BLaER1 (cell line): ENCODE measurements around the gene CORO1C.

ENCODE experiments used
- H3K27ac ChIP-seq: shearing (Covaris generic); formaldehyde crosslinking; 2 replicates; pipeline ENCODE4 v1.8.1; 2022
- H3K27me3 ChIP-seq: shearing (Covaris generic); formaldehyde crosslinking; 2 replicates; pipeline ENCODE4 v1.8.1; 2022
- H3K36me3 ChIP-seq: shearing (Covaris generic); formaldehyde crosslinking; 2 replicates; pipeline ENCODE4 v1.8.1; 2022
- H3K4me1 ChIP-seq: shearing (Covaris generic); formaldehyde crosslinking; 2 replicates; pipeline ENCODE4 v1.8.1; 2022
- H3K4me2 ChIP-seq: shearing (Covaris generic); formaldehyde crosslinking; 2 replicates; pipeline ENCODE4 v1.8.1; 2022
- H3K4me3 ChIP-seq: shearing (Covaris generic); formaldehyde crosslinking; 2 replicates; pipeline ENCODE4 v1.8.1; 2022
- H3K9ac ChIP-seq: shearing (Covaris generic); formaldehyde crosslinking; 2 replicates; pipeline ENCODE4 v1.8.1; 2022
- H3K9me3 ChIP-seq: shearing (Covaris generic); formaldehyde crosslinking; 2 replicates; pipeline ENCODE4 v1.8.1; 2022
- H4K20me1 ChIP-seq: shearing (Covaris generic); formaldehyde crosslinking; 2 replicates; pipeline ENCODE4 v1.8.1; 2022
- Cebpa-rat ChIP-seq: shearing (Covaris generic); IDR thresholded peaks from 2 replicates; pipeline ENCODE4 v1.8.1; 2022

The CORO1C gene

GRCh38 chr12:108653922-108654321 is 77.4 kb downstream of the CORO1C start:
- Histone ChIP-seq H3K36me3 (peaks cover 85% of the 10 kb centered on the region), H3K4me2 (no peak overlapping the region), H3K9ac (no peak overlapping the region), H4K20me1 (no peaks in the 10 kb centered on the region), H3K27me3 (no peaks in the 10 kb centered on the region), H3K9me3 (no peaks in the 10 kb centered on the region; the same call in 1 of the 2 replicates), H3K4me3 (no peak overlapping the region), H3K4me1 (peaks cover 7% of the 10 kb centered on the region; the same call in 1 of the 2 replicates), H3K27ac (no peak overlapping the region)
- no peak for TF ChIP-seq Cebpa-rat

DNA sequence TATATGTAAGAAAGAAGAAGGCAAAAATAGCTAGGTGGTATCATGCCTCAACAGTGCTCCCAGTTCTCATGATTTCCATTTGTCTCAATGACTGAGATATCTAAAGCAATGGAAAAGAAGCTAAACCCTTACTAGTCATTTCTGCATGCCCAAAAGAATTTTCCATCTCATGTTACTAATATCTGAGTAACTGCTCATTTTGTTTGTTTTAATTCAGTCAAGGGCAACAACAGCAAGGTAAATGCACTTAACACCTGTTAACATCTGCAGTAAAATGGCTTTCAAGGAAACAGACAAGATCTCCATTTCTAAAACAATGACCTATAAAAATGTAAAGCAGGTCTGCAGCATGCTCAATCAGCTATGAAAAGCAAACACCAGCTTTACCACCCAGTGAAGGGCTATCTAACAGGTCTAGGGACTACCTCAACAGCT is 78.2 kb downstream of the CORO1C start:
- no peak overlapping the region for H3K4me2 ChIP-seq
- no peaks in the 10 kb centered on the region for H4K20me1 ChIP-seq
- TF ChIP-seq Cebpa-rat = no peak
- H3K4me3 ChIP-seq = no peak overlapping the region
- H3K9me3 ChIP-seq = no peaks in the 10 kb centered on the region; the same call in 1 of the 2 replicates
- peaks cover 85% of the 10 kb centered on the region for H3K36me3 ChIP-seq
- peaks cover 13% of the 10 kb centered on the region for H3K4me1 ChIP-seq
- no peak overlapping the region for H3K27ac ChIP-seq
- no peaks in the 10 kb centered on the region for H3K27me3 ChIP-seq
- H3K9ac ChIP-seq = no peak overlapping the region

DNA sequence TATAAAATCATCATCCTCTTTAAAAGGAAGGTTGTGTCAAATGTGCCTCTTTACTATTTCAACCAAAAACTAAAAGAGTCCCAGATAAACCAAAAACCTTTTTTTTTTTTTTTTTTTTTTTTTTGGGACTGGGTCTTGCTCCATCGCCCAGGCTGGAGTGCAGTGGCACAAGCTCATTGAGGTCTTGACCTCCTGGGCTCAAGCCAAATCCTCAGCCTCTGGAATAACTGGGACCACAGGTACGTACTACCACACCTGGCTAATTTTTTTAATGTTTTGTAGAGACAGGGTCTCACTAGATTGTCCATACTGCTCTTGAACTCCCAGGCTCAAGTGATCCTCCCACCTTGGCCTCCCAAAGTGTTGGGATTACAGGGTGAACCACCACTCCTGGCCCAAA is 81.2 kb downstream of the CORO1C start:
- no peak overlapping the region for H3K4me3 ChIP-seq
- H3K9me3 ChIP-seq = no peaks in the 10 kb centered on the region
- H3K36me3 ChIP-seq = peaks cover 65% of the 10 kb centered on the region
- peaks cover 36% of the 10 kb centered on the region for H3K4me1 ChIP-seq
- no peak overlapping the region for H3K27ac ChIP-seq
- no peak overlapping the region for H3K9ac ChIP-seq
- no peaks in the 10 kb centered on the region for H3K27me3 ChIP-seq
- no peak for TF ChIP-seq Cebpa-rat
- H4K20me1 ChIP-seq = no peaks in the 10 kb centered on the region
- H3K4me2 ChIP-seq = no peak overlapping the region

GRCh38 chr12:108649669-108650068 is 81.6 kb downstream of the CORO1C start:
- H3K9me3 ChIP-seq = no peaks in the 10 kb centered on the region
- TF ChIP-seq Cebpa-rat = no peak
- peaks cover 66% of the 10 kb centered on the region for H3K36me3 ChIP-seq
- no peak overlapping the region for H3K4me3 ChIP-seq
- no peak overlapping the region for H3K9ac ChIP-seq
- H4K20me1 ChIP-seq = no peaks in the 10 kb centered on the region
- H3K27ac ChIP-seq = no peak overlapping the region
- no peak overlapping the region for H3K4me2 ChIP-seq
- no peaks in the 10 kb centered on the region for H3K27me3 ChIP-seq
- H3K4me1 ChIP-seq = peaks cover 40% of the 10 kb centered on the region

DNA sequence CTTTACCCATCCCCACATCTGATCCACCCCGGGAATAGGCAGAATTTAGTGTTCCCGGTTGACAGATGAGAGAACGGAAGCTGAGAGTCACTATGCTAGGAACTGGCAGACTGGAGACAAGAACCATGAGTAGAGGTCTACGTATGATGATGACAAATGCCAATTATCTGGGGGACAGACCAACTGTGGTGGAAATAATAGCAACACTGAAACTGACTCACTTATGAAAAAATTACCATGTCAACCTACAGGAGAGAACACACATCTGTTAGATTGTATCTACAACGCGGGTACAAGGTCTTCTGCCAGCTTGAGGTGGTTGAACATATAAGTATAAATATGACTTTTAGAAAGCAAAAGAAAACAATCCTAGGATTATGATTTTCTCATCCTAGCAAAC is 82.2 kb downstream of the CORO1C start:
- no peak for TF ChIP-seq Cebpa-rat
- Histone ChIP-seq H3K9ac (no peak overlapping the region), H4K20me1 (no peaks in the 10 kb centered on the region), H3K27ac (no peak overlapping the region), H3K4me2 (no peak overlapping the region), H3K4me3 (no peak overlapping the region), H3K4me1 (peaks cover 46% of the 10 kb centered on the region), H3K36me3 (peaks cover 68% of the 10 kb centered on the region), H3K9me3 (no peaks in the 10 kb centered on the region), H3K27me3 (no peaks in the 10 kb centered on the region)

DNA sequence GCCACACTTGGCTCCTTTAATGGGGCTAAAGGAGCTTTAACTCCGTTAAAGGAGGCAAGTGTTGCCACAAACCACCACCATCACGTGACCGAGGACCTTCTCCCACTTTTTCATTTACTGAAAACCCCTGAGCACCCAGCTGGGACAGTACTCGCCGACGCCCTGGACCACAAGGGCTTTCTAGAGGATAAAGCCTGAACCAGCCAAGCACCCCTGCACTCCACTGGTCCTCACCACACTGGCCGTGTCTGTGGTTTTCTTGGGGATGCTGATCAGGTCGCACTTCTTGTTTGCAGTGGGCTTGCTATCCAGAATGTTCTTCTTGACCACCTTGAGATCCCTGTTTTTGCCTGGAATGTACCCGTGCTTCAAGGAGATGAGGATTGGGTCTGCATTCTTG is 82.9 kb downstream of the CORO1C start:
- no peaks in the 10 kb centered on the region for H4K20me1 ChIP-seq
- H3K4me2 ChIP-seq = no peak overlapping the region
- no peaks in the 10 kb centered on the region for H3K9me3 ChIP-seq
- H3K36me3 ChIP-seq = peaks cover 68% of the 10 kb centered on the region
- H3K27me3 ChIP-seq = no peaks in the 10 kb centered on the region
- H3K27ac ChIP-seq = no peak overlapping the region
- H3K4me3 ChIP-seq = no peak overlapping the region
- peaks cover 53% of the 10 kb centered on the region for H3K4me1 ChIP-seq
- TF ChIP-seq Cebpa-rat = no peak
- H3K9ac ChIP-seq = no peak overlapping the region

GRCh38 chr12:108647585-108648287 is 83.6 kb downstream of the CORO1C start:
- Histone ChIP-seq H3K9ac (no peak overlapping the region), H4K20me1 (no peaks in the 10 kb centered on the region), H3K4me1 (peaks cover 60% of the 10 kb centered on the region)

DNA sequence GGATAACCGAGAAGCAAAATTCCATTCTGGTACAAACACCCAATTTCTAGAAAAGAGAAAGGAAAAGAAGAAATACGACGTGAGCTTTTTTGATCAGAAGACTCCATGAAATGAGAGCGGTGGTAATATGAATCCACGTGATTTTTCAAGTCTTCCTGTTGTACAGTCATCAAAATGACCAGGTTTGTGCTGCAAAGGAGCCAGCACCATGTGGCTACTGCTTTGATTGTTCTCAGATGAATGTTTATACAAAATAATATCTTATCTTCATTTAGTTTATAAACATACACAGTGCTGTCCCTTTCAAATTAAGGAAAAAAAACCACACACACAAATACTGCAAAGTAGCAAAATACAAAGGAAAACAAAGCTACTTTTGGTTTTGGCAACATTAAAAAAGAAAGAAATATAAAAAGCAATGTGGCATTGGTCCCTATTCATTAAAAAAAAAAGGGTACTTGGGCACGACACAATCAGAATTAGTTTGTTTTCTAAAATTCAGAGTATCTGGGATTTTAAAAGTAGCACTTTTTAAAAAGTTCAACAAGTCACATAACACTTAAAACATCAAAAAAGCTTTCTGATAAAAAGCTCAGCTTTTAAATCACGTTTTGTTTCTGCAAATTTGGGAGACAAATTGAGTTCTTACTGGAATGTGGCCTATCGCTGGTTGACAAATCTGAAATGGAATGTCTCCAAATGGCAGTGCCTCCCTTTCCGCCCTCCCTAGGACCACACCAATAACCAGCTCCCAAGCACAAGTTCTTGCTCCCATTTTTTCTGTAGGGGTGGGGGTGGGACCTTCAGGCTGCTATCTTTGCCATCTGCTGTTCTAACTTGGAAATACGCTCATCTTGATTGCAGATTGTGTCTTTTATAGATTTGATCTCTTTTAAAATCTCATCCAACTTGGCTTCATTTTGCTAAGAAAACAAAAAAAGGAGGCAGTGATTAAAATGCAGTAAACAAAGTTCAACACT is 84.4 kb downstream of the CORO1C start:
- no peaks in the 10 kb centered on the region for H3K27me3 ChIP-seq
- peak overlapping the region; percentile 98 for H3K4me2 ChIP-seq
- TF ChIP-seq Cebpa-rat = no peak
- H3K9me3 ChIP-seq = no peaks in the 10 kb centered on the region
- peaks cover 68% of the 10 kb centered on the region for H3K4me1 ChIP-seq
- peaks cover 53% of the 10 kb centered on the region for H3K36me3 ChIP-seq
- H3K9ac ChIP-seq = no peak overlapping the region
- H4K20me1 ChIP-seq = no peaks in the 10 kb centered on the region
- peak overlapping the region; percentile 62 for H3K27ac ChIP-seq
- no peak overlapping the region for H3K4me3 ChIP-seq

More at GRCh38 chr12:108647585-108648287, 83.6 kb downstream of the CORO1C start:
- peaks cover 62% of the 10 kb centered on the region for H3K36me3 ChIP-seq
- H3K27ac ChIP-seq = no peak overlapping the region
- no peaks in the 10 kb centered on the region for H3K27me3 ChIP-seq
- H3K4me3 ChIP-seq = no peak overlapping the region
- H3K4me2 ChIP-seq = no peak overlapping the region
- no peak for TF ChIP-seq Cebpa-rat
- H3K9me3 ChIP-seq = no peaks in the 10 kb centered on the region

GRCh38 chr12:108645686-108646599 is 85.4 kb downstream of the CORO1C start:
- no peaks in the 10 kb centered on the region for H3K9me3 ChIP-seq
- no peaks in the 10 kb centered on the region for H4K20me1 ChIP-seq
- peak overlapping the region; percentile 31; the same call in 1 of the 2 replicates for H3K9ac ChIP-seq
- peak overlapping the region; percentile 98 for H3K4me2 ChIP-seq
- no peak for TF ChIP-seq Cebpa-rat
- peaks cover 44% of the 10 kb centered on the region for H3K36me3 ChIP-seq
- no peak overlapping the region for H3K4me3 ChIP-seq
- peaks cover 78% of the 10 kb centered on the region for H3K4me1 ChIP-seq
- no peaks in the 10 kb centered on the region for H3K27me3 ChIP-seq
- peak overlapping the region; percentile 62 for H3K27ac ChIP-seq
